Heart left ventricle (tissue), 13 donors: ENCODE data around the gene RNF215.

Source experiments
- CTCF ChIP-seq, 12 donors: fragments of 200-600 bp; sonication (generic) in 4 of 12; IDR thresholded peaks; one replicate each; pipeline versions ENCODE4 v1.5.0 to v1.8.0; 2018 to 2022; ENCODE audit warnings: antibody characterized with exemption in 12 of 12, mild to moderate bottlenecking in 5 of 12
- POLR2A ChIP-seq, 2 donors: fragments of 450-650 bp; IDR thresholded peaks; one replicate each; pipeline ENCODE4 v1.6.1; 2017; ENCODE audit warnings: antibody characterized with exemption in 2 of 2, mild to moderate bottlenecking in 2 of 2, moderate library complexity in 2 of 2
- donor health status: ischemic (EF 13 %, LVEDD 7.1; RV severe dilation, severe dysfunction).
- donor health status: DM: no; HTN: yes; CAD: no.
- donor health status: DM: no; HTN: no; CAD: no.
- donor health status: ischemic (EF 25% LVEDD 6.9; RV normal size, moderate dysfunction).
- donor health status: ischemic (EF 25% LVEDD 5.7; RV mildly dilated, moderate dysfunction).
- donor health status: ischemic (EF 35%, LVEDD 5.7; RV mildly dilated, moderate dysfunction).
- donor health status: nonischemic (EF 11% LVEDD 7.7; RV severe dilation, severe dysfunction).
- donor health status: DM: yes; HTN: yes; CAD: no.
- donor health status: PGD.
- donor health status: ischemic (EF 29% LVEDD 5.4; RV normal size, mild dysfunction).
- donor health status: nonischemic (EF 23%, LVEDD 6.1; RV moderate dilation, normal function).

- TF ChIP-seq CTCF (IDR thresholded peaks at IDR 0.05) (no peak), POLR2A (IDR thresholded peaks at IDR 0.05) (no peak)
These were observed 47.6 kb upstream of the RNF215 start for GRCh38 chr22:30434843-30435242.
